GM12865 (cell line): ENCODE measurements around the gene DMKN.

ENCODE experiments used
- DNase-seq: peaks from one replicate; pipeline ENCODE4 v3.0.0; 2010; ENCODE audit warnings: low read depth
- H3K4me3 ChIP-seq: 2 replicates; pipeline ENCODE4 v1.5.1; 2011; ENCODE audit warnings: mild to moderate bottlenecking, low read depth, low read length, control low read depth
- CTCF ChIP-seq: IDR thresholded peaks from 2 replicates; pipeline ENCODE4 v1.5.1; 2011; ENCODE audit warnings: low read length, control low read depth, low read depth, inconsistent platforms; ENCODE audit not compliant: insufficient read depth; ENCODE audit errors: missing control alignments

DMKN gene

DNA sequence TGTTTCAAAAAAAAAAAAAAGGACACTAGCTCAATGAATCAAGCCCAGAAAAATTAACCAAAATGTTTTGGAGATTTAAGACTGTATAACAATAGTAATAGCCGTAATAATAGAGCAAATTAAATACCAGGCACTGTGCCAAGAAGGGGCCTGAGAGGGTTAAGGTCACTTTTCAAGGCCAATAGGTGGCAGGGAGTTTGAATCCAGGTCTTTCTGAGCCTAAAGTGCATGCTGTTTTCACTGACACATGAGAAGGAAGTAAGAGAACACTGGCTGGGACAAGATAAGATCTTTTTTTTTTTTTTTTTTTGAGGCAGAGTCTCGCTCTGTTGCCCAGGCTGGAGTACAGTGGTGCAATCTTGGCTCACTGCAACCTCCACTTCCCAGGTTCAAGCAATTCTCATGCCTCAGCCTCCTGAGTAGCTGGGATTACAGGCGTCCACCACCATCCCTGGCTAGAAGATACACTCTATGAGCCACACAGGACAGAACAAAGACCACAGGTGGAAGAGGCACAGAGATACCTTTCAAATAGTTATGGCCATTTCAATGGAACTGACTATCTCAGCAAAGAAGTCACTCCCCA is 57.7 kb downstream of the DMKN start:
- no peak for TF ChIP-seq CTCF
- no peak overlapping the region for H3K4me3 ChIP-seq
- no peak for DNase-seq

DNA sequence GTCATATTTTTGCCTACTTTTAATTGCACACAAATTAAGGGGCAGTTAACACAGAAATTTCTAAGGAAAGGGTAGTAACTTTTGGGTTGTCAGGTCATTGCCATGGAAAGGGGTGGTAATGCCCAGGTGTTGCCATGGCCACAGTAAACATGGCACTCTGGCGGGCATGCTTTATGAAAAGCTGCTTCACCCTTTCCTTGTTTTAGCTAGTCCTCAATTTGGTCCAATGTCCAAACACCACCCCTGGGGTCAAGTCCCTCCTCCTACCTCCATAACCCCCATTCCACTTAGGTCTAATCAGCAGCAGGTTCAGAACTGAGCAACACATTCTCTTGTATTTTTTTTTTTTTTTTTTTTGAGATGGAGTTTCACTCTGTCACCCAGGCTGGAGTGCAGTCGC is 58.8 kb downstream of the DMKN start:
- DNase-seq = no peak
- H3K4me3 ChIP-seq = no peak overlapping the region
- TF ChIP-seq CTCF = no peak

GRCh38 chr19:35451338-35452096 is 61.9 kb downstream of the DMKN start:
- TF ChIP-seq CTCF = no peak

GRCh38 chr19:35449359-35450043 is 63.9 kb downstream of the DMKN start:
- no peak for TF ChIP-seq CTCF
- H3K4me3 ChIP-seq = no peak overlapping the region
- DNase-seq = no peak

More at GRCh38 chr19:35451338-35452096, 61.9 kb downstream of the DMKN start:
- peak; percentile 88 for DNase-seq
- H3K4me3 ChIP-seq = no peak overlapping the region

- H3K4me3 ChIP-seq = no peak within 1 kb of the TSS
- DNase-seq = no peak
- no peak for TF ChIP-seq CTCF
Measured at GRCh38 chr19:35447606-35448469, 65.6 kb downstream of the DMKN start, which contains the start of gene FFAR2. FFAR2 (plus strand) TSS chr19:35448257; CDS start chr19:35449715, 1,458 bp downstream.
